B cell (primary cell): ENCODE results near the gene NPTN. TPM values are rescaled to one million over a fixed set of nuclear protein-coding genes. Genes with fewer than 3 reads are reported as not detected.

ENCODE experiments used
- ATAC-seq: fragments of 200-7000 bp; cut with Tn5 transposase; one replicate; pipeline ENCODE4 v1.10.0; 2021; ENCODE audit warnings: low read depth, mild to moderate bottlenecking, moderate number of reproducible peaks, moderate library complexity
- CTCF ChIA-PET: fragments of 350-600 bp; sonication (Branson Sonifier 250); formaldehyde crosslinking; loops from one replicate; lab custom pipeline; 2021; ENCODE audit warnings: antibody characterized with exemption, inconsistent platforms; lab: Charles Lee
- POLR2A ChIA-PET: fragments of 350-600 bp; sonication (Branson Sonifier 250); formaldehyde crosslinking; loops from one replicate; lab custom pipeline; 2021; ENCODE audit warnings: antibody characterized with exemption; lab: Charles Lee
- DNase-seq: peaks from one replicate; pipeline ENCODE4 v3.0.0; 2013
- H2AFZ ChIP-seq: 2 replicates; pipeline ENCODE4 v1.6.1; 2012; ENCODE audit warnings: mild to moderate bottlenecking, low read depth, low read length; ENCODE audit not compliant: insufficient read depth, poor library complexity, severe bottlenecking
- H3K27ac ChIP-seq, 2 donors: 1 replicate in 1 of 2; 2 replicates in 1 of 2; pipeline ENCODE4 v1.5.1; 2012 to 2013; ENCODE audit warnings: low read length in 2 of 2, mild to moderate bottlenecking in 2 of 2, moderate library complexity in 1 of 2
- H3K27me3 ChIP-seq, 4 experiments: fragments of 200-600 bp in 1 of 4; sonication (generic) in 1 of 4; replicated peaks in 1 of 4; 1 replicate in 2 of 4; 2 replicates in 2 of 4; pipeline versions ENCODE4 v1.6.1 to v1.7.0; 2013 to 2016; ENCODE audit warnings: low read length in 3 of 4, mild to moderate bottlenecking in 2 of 4, mixed read lengths in 1 of 4, moderate library complexity in 1 of 4; ENCODE audit not compliant: insufficient read depth in 4 of 4, control insufficient read depth in 3 of 4; ENCODE audit errors: control extremely low read depth in 1 of 4
- H3K36me3 ChIP-seq, 2 experiments: replicated peaks in 1 of 2; 1 replicate in 1 of 2; 2 replicates in 1 of 2; pipeline versions ENCODE4 v1.6.1 to v1.7.1; 2013; ENCODE audit warnings: low read length in 1 of 2; ENCODE audit not compliant: insufficient read depth in 2 of 2, control insufficient read depth in 1 of 2; ENCODE audit errors: control extremely low read depth in 1 of 2, extremely low read depth in 1 of 2
- H3K4me1 ChIP-seq, 2 donors: fragments of 200-600 bp in 1 of 2; sonication (generic) in 1 of 2; 1 replicate in 1 of 2; 2 replicates in 1 of 2; pipeline versions ENCODE4 v1.5.1 to v1.6.1; 2013 to 2017; ENCODE audit warnings: low read length in 2 of 2; ENCODE audit not compliant: control insufficient read depth in 2 of 2, insufficient read depth in 2 of 2
- H3K4me2 ChIP-seq: replicated peaks from 2 replicates; pipeline ENCODE3; 2012; ENCODE audit warnings: mild to moderate bottlenecking, low read depth, low read length; ENCODE audit not compliant: poor library complexity, severe bottlenecking
- H3K4me3 ChIP-seq, 5 experiments: fragments of 200-600 bp in 1 of 5; sonication (generic) in 1 of 5; 1 replicate in 3 of 5; 2 replicates in 2 of 5; pipeline versions ENCODE4 v1.5.1 to v1.7.0; 2011 to 2016; ENCODE audit warnings: low read length in 4 of 5, mild to moderate bottlenecking in 4 of 5, low read depth in 2 of 5, control low read depth in 1 of 5, moderate library complexity in 1 of 5; ENCODE audit not compliant: insufficient read depth in 1 of 5; ENCODE audit errors: control extremely low read depth in 1 of 5, extremely low read depth in 1 of 5
- H3K79me2 ChIP-seq: fragments of 200-600 bp; sonication (generic); one replicate; pipeline ENCODE4 v1.6.0; 2016; ENCODE audit warnings: low read length; ENCODE audit not compliant: control insufficient read depth, insufficient read depth
- H3K9ac ChIP-seq: fragments of 200-600 bp; sonication (generic); 2 replicates; pipeline ENCODE4 v1.6.1; 2017; ENCODE audit warnings: mild to moderate bottlenecking, low read length, moderate library complexity
- H3K9me3 ChIP-seq, 3 donors: one replicate each; pipeline versions ENCODE4 v1.6.1 to v1.7.1; 2013; ENCODE audit warnings: low read length in 2 of 3; ENCODE audit not compliant: control insufficient read depth in 2 of 3, insufficient read depth in 1 of 3; ENCODE audit errors: control extremely low read depth in 1 of 3
- H4K20me1 ChIP-seq: 2 replicates; pipeline ENCODE4 v1.6.0; 2012; ENCODE audit warnings: mild to moderate bottlenecking, low read length; ENCODE audit not compliant: insufficient read depth, control insufficient read depth, poor library complexity, severe bottlenecking
- H3K27ac Mint-ChIP-seq: one replicate; pipeline ENCODE4 v1.8.0; 2021; ENCODE audit warnings: mixed read lengths
- H3K27me3 Mint-ChIP-seq: one replicate; pipeline ENCODE4 v1.8.0; 2021; ENCODE audit warnings: mixed read lengths
- H3K4me1 Mint-ChIP-seq: one replicate; pipeline ENCODE4 v1.8.0; 2021; ENCODE audit warnings: mixed read lengths
- H3K4me3 Mint-ChIP-seq: one replicate; pipeline ENCODE4 v1.8.0; 2021; ENCODE audit warnings: mixed read lengths
- H3K9me3 Mint-ChIP-seq: one replicate; pipeline ENCODE4 v1.8.0; 2022; ENCODE audit warnings: mixed read lengths; ENCODE audit not compliant: insufficient read depth
- CTCF ChIP-seq: fragments of 200-600 bp; IDR thresholded peaks from one replicate; pipeline ENCODE4 v1.8.0; 2022; ENCODE audit warnings: antibody characterized with exemption, mild to moderate bottlenecking
- EZH2 ChIP-seq: IDR thresholded peaks from 2 replicates; pipeline ENCODE4 v1.6.1; 2012; ENCODE audit warnings: borderline replicate concordance, low read depth, mild to moderate bottlenecking, moderate library complexity, low read length; ENCODE audit not compliant: insufficient read depth, poor library complexity, severe bottlenecking
- WGBS: methylation state at CpG from one replicate; pipeline ENCODE4 v1.1.5; 2013; ENCODE audit warnings: missing lambda C conversion rate; ENCODE audit not compliant: insufficient coverage; 5-methylcytosine and 5-hydroxymethylcytosine counted together
- intact Hi-C: fragments of 100-400 bp; cut with micrococcal nuclease; formaldehyde crosslinking; loops from one replicate; pipeline ENCODE4 v1.10.0; 2022
- polyA plus RNA-seq: library from polyadenylated mRNA; depleted of rRNA; stranded (reverse); fragments of >200 nt; gene quantifications from 2 replicates; pipeline ENCODE4 v1.2.3, GENCODE V29; 2012
- total RNA-seq, 2 donors: library from RNA; stranded (reverse); fragments of 120-200 nt in 1 of 2; gene quantifications; 1 replicate in 1 of 2; 2 replicates in 1 of 2; pipeline versions ENCODE4 v1.2.3 to v1.2.4, GENCODE V29; 2013 to 2022

NPTN gene
- total and polyA plus RNA-seq, 2 donors (not counting 1 experiment from before 2014, with no cell fraction given): 23.5 to 40.5 TPM

DNA sequence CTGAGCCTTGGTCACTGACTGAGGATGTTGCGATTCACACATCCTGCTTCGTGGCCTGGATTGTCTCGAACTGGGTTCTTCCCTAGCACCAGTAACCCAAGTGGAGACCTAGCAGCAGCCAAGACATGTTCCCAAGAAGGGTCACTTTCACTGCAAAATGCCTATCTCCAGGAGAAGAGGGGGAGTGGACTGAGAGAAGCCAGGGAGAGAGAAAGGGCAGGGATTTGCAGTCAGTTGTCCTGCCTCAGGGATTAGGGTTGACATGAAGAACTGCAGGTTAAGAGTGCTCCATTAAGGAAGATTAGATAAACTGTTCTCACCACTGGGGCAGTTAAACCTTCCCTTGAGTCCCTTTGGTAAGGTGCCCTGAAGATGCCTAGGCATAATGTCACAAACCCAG is 45.3 kb upstream of the NPTN start:
- H3K27ac ChIP-seq: no peak overlapping the region
- H4K20me1 ChIP-seq: no peaks in the 10 kb centered on the region
- H3K4me1 ChIP-seq: no peaks in the 10 kb centered on the region
- Mint-ChIP-seq H3K9me3 (no peaks in the 10 kb centered on the region), H3K27ac (no peak overlapping the region), H3K4me3 (no peak overlapping the region), H3K4me1 (no peaks in the 10 kb centered on the region), H3K27me3 (peaks cover 40% of the 10 kb centered on the region)
- no peaks in the 10 kb centered on the region for H3K9me3 ChIP-seq
- 34% methylated on average over 3 of the region's 3 CpGs for WGBS
- POLR2A ChIA-PET: no interaction called here
- DNase-seq (no peak), ATAC-seq (no peak)
- CTCF ChIA-PET: interaction anchor here (0.7 to 4.9 kb wide), 5 partner anchors 9 to 209 kb away, joined by 3 to 55 read pairs (median 5); no protein-coding TSS in a partner anchor
- H3K4me3 ChIP-seq: no peak overlapping the region
- TF ChIP-seq CTCF (no peak), EZH2 (no peak)
- H3K4me2 ChIP-seq: no peak overlapping the region
- H3K79me2 ChIP-seq: no peaks in the 10 kb centered on the region
- no peaks in the 10 kb centered on the region for H3K36me3 ChIP-seq
- peaks cover 0 to 13% (median 9%) of the 10 kb centered on the region in 4 experiments for H3K27me3 ChIP-seq
- H2AFZ ChIP-seq: no peak overlapping the region
- H3K9ac ChIP-seq: no peak overlapping the region
- intact Hi-C loops: no loop called here

DNA sequence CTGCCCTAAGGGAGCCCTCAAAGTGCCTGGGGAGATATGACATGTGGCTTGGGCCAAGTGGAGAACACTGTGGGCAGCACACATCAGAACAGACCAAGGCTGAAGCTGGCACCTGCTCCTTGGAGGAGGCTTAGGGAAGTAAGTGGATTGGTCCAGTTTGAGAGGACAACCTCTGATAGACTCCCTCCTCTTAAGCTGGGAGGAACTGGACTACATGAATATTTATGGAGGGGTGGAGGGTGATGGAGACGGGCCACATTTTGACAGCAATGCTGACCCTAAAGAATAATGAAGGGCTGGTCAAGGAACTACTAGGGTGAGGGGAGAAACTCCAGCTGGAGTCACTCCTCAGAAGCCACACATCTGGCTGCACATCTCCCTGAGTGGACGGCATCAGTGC is 44.5 kb upstream of the NPTN start:
- no peak overlapping the region for H2AFZ ChIP-seq
- no peak overlapping the region for H3K27ac ChIP-seq
- ChIA-PET CTCF (interaction anchor here (0.7 to 4.9 kb wide), 7 partner anchors 10 to 497 kb away, joined by 3 to 55 read pairs (median 4); no protein-coding TSS in a partner anchor), POLR2A (no interaction called here)
- Mint-ChIP-seq H3K4me3 (no peak overlapping the region), H3K4me1 (no peaks in the 10 kb centered on the region), H3K9me3 (no peaks in the 10 kb centered on the region), H3K27me3 (peaks cover 40% of the 10 kb centered on the region), H3K27ac (no peak overlapping the region)
- H3K9ac ChIP-seq: no peak overlapping the region
- no peak overlapping the region for H3K4me2 ChIP-seq
- no peaks in the 10 kb centered on the region for H3K36me3 ChIP-seq
- WGBS: 88% methylated on average over 1 of the region's 2 CpGs
- no peaks in the 10 kb centered on the region for H3K9me3 ChIP-seq
- no peak overlapping the region for H3K4me3 ChIP-seq
- DNase-seq: no peak
- no peak for ATAC-seq
- intact Hi-C loops: loop anchor here (1.0 kb wide), 1 partner anchor 23 kb away; no protein-coding TSS in a partner anchor
- H3K27me3 ChIP-seq: peaks cover 0 to 17% (median 10%) of the 10 kb centered on the region in 4 experiments
- no peaks in the 10 kb centered on the region for H4K20me1 ChIP-seq
- H3K4me1 ChIP-seq: no peaks in the 10 kb centered on the region
- no peaks in the 10 kb centered on the region for H3K79me2 ChIP-seq
- TF ChIP-seq CTCF: no peak
